SK-N-SH (cell line): ENCODE results near the gene HECW1. TPM values are rescaled to one million over a fixed set of nuclear protein-coding genes. Genes with fewer than 3 reads are reported as not detected.

Source experiments
- CTCF ChIA-PET: fragments of 300-600, 350-600 bp; formaldehyde crosslinking; extraction: SDS; loops from one replicate; lab custom pipeline; 2021; lab: Yijun Ruan, JAX
- POLR2A ChIA-PET: fragments of 350-600 bp; sonication (Branson Sonifier 250); formaldehyde crosslinking; extraction: SDS; loops from one replicate; lab custom pipeline; 2020; ENCODE audit warnings: antibody characterized with exemption, inconsistent platforms; lab: Yijun Ruan, JAX
- DNase-seq: peaks from one replicate; pipeline ENCODE4 v3.0.0; 2012
- H2AFZ ChIP-seq: fragments of 200-600 bp; sonication (generic); 2 replicates; pipeline ENCODE4 v1.8.1; 2016; ENCODE audit warnings: antibody characterized with exemption, mild to moderate bottlenecking, low read depth
- H3F3A ChIP-seq: fragments of 200-600 bp; sonication (generic); replicated peaks from 2 replicates; pipeline ENCODE3; 2016; ENCODE audit warnings: antibody characterized with exemption, mild to moderate bottlenecking; ENCODE audit not compliant: insufficient read depth
- H3K27ac ChIP-seq, 2 experiments: fragments of 200-500 bp in 1 of 2; fragments of 200-600 bp in 1 of 2; sonication (Bioruptor generic) in 1 of 2; sonication (generic), shearing (Covaris generic) in 1 of 2; 2 replicates each; pipeline versions ENCODE4 v1.5.1 to v1.6.1; 2014 to 2016; ENCODE audit warnings: low read depth in 2 of 2, inconsistent platforms in 1 of 2, low read length in 1 of 2, mild to moderate bottlenecking in 1 of 2, mixed read lengths in 1 of 2
- H3K27me3 ChIP-seq: fragments of 200-600 bp; sonication (generic), shearing (Covaris generic); 2 replicates; pipeline ENCODE4 v1.6.1; 2016; ENCODE audit warnings: mixed run types; ENCODE audit not compliant: insufficient read depth
- H3K36me3 ChIP-seq, 2 experiments: fragments of 200-500 bp in 1 of 2; fragments of 200-600 bp in 1 of 2; sonication (Bioruptor generic) in 1 of 2; sonication (generic) in 1 of 2; replicated peaks in 1 of 2; 2 replicates each; pipeline versions ENCODE3 to v1.5.1; 2014 to 2016; ENCODE audit warnings: low read length in 1 of 2, mild to moderate bottlenecking in 1 of 2; ENCODE audit not compliant: insufficient read depth in 2 of 2, control insufficient read depth in 1 of 2
- H3K4me1 ChIP-seq, 2 experiments: fragments of 200-500 bp in 1 of 2; fragments of 200-600 bp in 1 of 2; sonication (Bioruptor generic) in 1 of 2; sonication (generic), shearing (Covaris generic) in 1 of 2; 2 replicates each; pipeline versions ENCODE4 v1.5.1 to v1.6.1; 2014 to 2016; ENCODE audit warnings: low read depth in 1 of 2, low read length in 1 of 2, mixed run types in 1 of 2; ENCODE audit not compliant: insufficient read depth in 2 of 2, control insufficient read depth in 1 of 2
- H3K4me2 ChIP-seq: fragments of 200-600 bp; sonication (generic), shearing (Covaris generic); 2 replicates; pipeline ENCODE4 v1.6.1; 2017; ENCODE audit warnings: mixed run types
- H3K4me3 ChIP-seq, 2 experiments: fragments of 200-500 bp in 1 of 2; fragments of 200-600 bp in 1 of 2; sonication (Bioruptor generic) in 1 of 2; sonication (generic), shearing (Covaris generic) in 1 of 2; 2 replicates each; pipeline versions ENCODE4 v1.5.1 to v1.8.1; 2014 to 2016; ENCODE audit warnings: low read depth in 2 of 2, inconsistent platforms in 1 of 2, low read length in 1 of 2, mild to moderate bottlenecking in 1 of 2, mixed read lengths in 1 of 2, moderate library complexity in 1 of 2
- H3K79me2 ChIP-seq: fragments of 200-600 bp; sonication (generic); 2 replicates; pipeline ENCODE4 v1.8.1; 2017; ENCODE audit warnings: mild to moderate bottlenecking; ENCODE audit not compliant: insufficient read depth
- H3K9ac ChIP-seq: fragments of 200-600 bp; sonication (generic); 2 replicates; pipeline ENCODE4 v1.6.1; 2017; ENCODE audit warnings: mixed run types
- H3K9me2 ChIP-seq: fragments of 200-600 bp; sonication (generic); 2 replicates; pipeline ENCODE4 v1.6.1; 2017; ENCODE audit warnings: mixed run types
- H3K9me3 ChIP-seq: fragments of 200-600 bp; sonication (generic); 2 replicates; pipeline ENCODE4 v1.6.1; 2017; ENCODE audit warnings: mixed run types, mild to moderate bottlenecking, moderate library complexity
- H4K20me1 ChIP-seq: fragments of 200-600 bp; sonication (generic); 2 replicates; pipeline ENCODE4 v1.6.1; 2017; ENCODE audit warnings: mild to moderate bottlenecking, mixed run types; ENCODE audit not compliant: insufficient read depth
- CHD2 ChIP-seq: fragments of 150-350 bp; IDR thresholded peaks from 2 replicates; pipeline ENCODE4 v1.6.1; 2018; ENCODE audit warnings: low read length; ENCODE audit not compliant: partially characterized antibody
- ELF1 ChIP-seq: IDR thresholded peaks from 2 replicates; pipeline ENCODE4 v1.4.0; 2012
- EP300 ChIP-seq, 2 experiments: IDR thresholded peaks; 2 replicates each; pipeline versions ENCODE4 v1.4.0 to v1.6.1; 2012; ENCODE audit warnings: borderline replicate concordance in 1 of 2, low read depth in 1 of 2, low read length in 1 of 2
- FOXJ3 ChIP-seq: sonication (generic); formaldehyde crosslinking; IDR thresholded peaks from 2 replicates; pipeline ENCODE4 v1.5.1; 2020; ENCODE audit warnings: mild to moderate bottlenecking, missing genetic modification reagents
- FOXM1 ChIP-seq: IDR thresholded peaks from 2 replicates; pipeline ENCODE4 v1.4.0; 2012; ENCODE audit warnings: low read depth, mild to moderate bottlenecking
- GATA2 ChIP-seq: sonication (generic); formaldehyde crosslinking; IDR thresholded peaks from 2 replicates; pipeline ENCODE4 v1.5.0; 2020; ENCODE audit warnings: mild to moderate bottlenecking, missing genetic modification reagents
- JUND ChIP-seq: IDR thresholded peaks from 2 replicates; pipeline ENCODE4 v1.4.0; 2012
- MXI1 ChIP-seq: IDR thresholded peaks from 2 replicates; pipeline ENCODE4 v1.6.1; 2012; ENCODE audit warnings: mild to moderate bottlenecking, low read depth, low read length, improper control_type of control experiment
- NFIC ChIP-seq: IDR thresholded peaks from 2 replicates; pipeline ENCODE4 v1.4.0; 2012; ENCODE audit warnings: borderline replicate concordance
- NRF1 ChIP-seq: IDR thresholded peaks from 2 replicates; pipeline ENCODE4 v1.6.1; 2012; ENCODE audit warnings: low read depth, mild to moderate bottlenecking, low read length
- RAD21 ChIP-seq: IDR thresholded peaks from 2 replicates; pipeline ENCODE4 v1.6.1; 2012; ENCODE audit warnings: mild to moderate bottlenecking, low read length
- REST ChIP-seq: IDR thresholded peaks from 2 replicates; pipeline ENCODE4 v1.6.1; 2012; ENCODE audit warnings: mild to moderate bottlenecking, low read depth, low read length, moderate library complexity
- RFX5 ChIP-seq: IDR thresholded peaks from 2 replicates; pipeline ENCODE4 v1.6.1; 2012; ENCODE audit warnings: mild to moderate bottlenecking, improper control_type of control experiment, low read length
- SMC3 ChIP-seq: IDR thresholded peaks from 2 replicates; pipeline ENCODE4 v1.6.1; 2012; ENCODE audit warnings: low read depth, low read length, improper control_type of control experiment
- TCF12 ChIP-seq: IDR thresholded peaks from 2 replicates; pipeline ENCODE4 v1.4.0; 2012
- TEAD4 ChIP-seq: IDR thresholded peaks from 2 replicates; pipeline ENCODE4 v1.4.0; 2012; ENCODE audit warnings: mild to moderate bottlenecking, borderline replicate concordance; ENCODE audit not compliant: insufficient read depth
- USF2 ChIP-seq: fragments of 150-350 bp; IDR thresholded peaks from 2 replicates; pipeline ENCODE4 v1.6.1; 2017; ENCODE audit warnings: antibody characterized with exemption, low read length, low read depth, borderline replicate concordance
- YY1 ChIP-seq: IDR thresholded peaks from 2 replicates; pipeline ENCODE4 v1.4.0; 2012; ENCODE audit warnings: low read depth, mild to moderate bottlenecking
- WGBS: methylation state at CpG from one replicate; pipeline ENCODE4 v1.1.6; 2017; ENCODE audit warnings: low lambda C conversion rate; 5-methylcytosine and 5-hydroxymethylcytosine counted together
- polyA plus RNA-seq, 3 experiments: library from polyadenylated mRNA; depleted of rRNA; stranded (reverse); fragments of >200 nt; gene quantifications; 2 replicates each; pipeline ENCODE4 v1.2.3, GENCODE V29; 2012
- TF ChIP-seq, protein P1 (sequence below): IDR thresholded peaks from 2 replicates; pipeline ENCODE4; 2012
- TF ChIP-seq, protein P2 (sequence below): fragments of 150-350 bp; IDR thresholded peaks from 2 replicates; pipeline ENCODE4 v1.6.1; 2016; ENCODE audit warnings: mild to moderate bottlenecking, low read depth, low read length

HECW1 gene
- polyA plus RNA-seq, 1 of the 3 experiments (the other 2 are of a cell fraction): not detected

GRCh38 chr7:43196379-43196778 lies 83.9 kb downstream of the HECW1 start:
- no peaks in the 10 kb centered on the region for H3K9me3 ChIP-seq
- no peaks in the 10 kb centered on the region for H4K20me1 ChIP-seq
- H3K4me3 ChIP-seq: no peak overlapping the region
- no peaks in the 10 kb centered on the region for H3K79me2 ChIP-seq
- no peaks in the 10 kb centered on the region for H3F3A ChIP-seq
- 5% methylated on average over 5 of the region's 5 CpGs for WGBS
- H3K9ac ChIP-seq: no peak overlapping the region
- H3K4me1 ChIP-seq: peaks cover 0 to 13% of the 10 kb centered on the region in 2 experiments; a peak in 1 of 4 replicates
- no peak for DNase-seq
- CTCF ChIA-PET: interaction anchor here (1.5 kb wide), 1 partner anchor 12 kb away, joined by 3 read pairs; no protein-coding TSS in a partner anchor
- H2AFZ ChIP-seq: no peak overlapping the region
- no peaks in the 10 kb centered on the region for H3K36me3 ChIP-seq
- peaks cover 49% of the 10 kb centered on the region for H3K27me3 ChIP-seq
- no peak overlapping the region for H3K4me2 ChIP-seq
- TF ChIP-seq RAD21 (no peak), NRF1 (no peak), SMC3 (no peak), FOXJ3 (no peak), USF2 (no peak), FOXM1 (no peak), TEAD4 (no peak), RFX5 (no peak), JUND (no peak), NFIC (no peak), TCF12 (no peak), REST (no peak), CHD2 (no peak), EP300 (IDR thresholded peaks at IDR 0.05; ENCODE audit: borderline replicate concordance in 1 of 2, low read depth in 1 of 2, low read length in 1 of 2) (no peak), ELF1 (no peak), YY1 (no peak), GATA2 (CRISPR knock-in tag) (no peak), MXI1 (no peak)
- TF ChIP-seq, protein P1, sequence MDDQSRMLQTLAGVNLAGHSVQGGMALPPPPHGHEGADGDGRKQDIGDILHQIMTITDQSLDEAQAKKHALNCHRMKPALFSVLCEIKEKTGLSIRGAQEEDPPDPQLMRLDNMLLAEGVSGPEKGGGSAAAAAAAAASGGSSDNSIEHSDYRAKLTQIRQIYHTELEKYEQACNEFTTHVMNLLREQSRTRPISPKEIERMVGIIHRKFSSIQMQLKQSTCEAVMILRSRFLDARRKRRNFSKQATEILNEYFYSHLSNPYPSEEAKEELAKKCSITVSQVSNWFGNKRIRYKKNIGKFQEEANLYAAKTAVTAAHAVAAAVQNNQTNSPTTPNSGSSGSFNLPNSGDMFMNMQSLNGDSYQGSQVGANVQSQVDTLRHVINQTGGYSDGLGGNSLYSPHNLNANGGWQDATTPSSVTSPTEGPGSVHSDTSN: no peak
- TF ChIP-seq, protein P2, sequence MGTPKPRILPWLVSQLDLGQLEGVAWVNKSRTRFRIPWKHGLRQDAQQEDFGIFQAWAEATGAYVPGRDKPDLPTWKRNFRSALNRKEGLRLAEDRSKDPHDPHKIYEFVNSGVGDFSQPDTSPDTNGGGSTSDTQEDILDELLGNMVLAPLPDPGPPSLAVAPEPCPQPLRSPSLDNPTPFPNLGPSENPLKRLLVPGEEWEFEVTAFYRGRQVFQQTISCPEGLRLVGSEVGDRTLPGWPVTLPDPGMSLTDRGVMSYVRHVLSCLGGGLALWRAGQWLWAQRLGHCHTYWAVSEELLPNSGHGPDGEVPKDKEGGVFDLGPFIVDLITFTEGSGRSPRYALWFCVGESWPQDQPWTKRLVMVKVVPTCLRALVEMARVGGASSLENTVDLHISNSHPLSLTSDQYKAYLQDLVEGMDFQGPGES: no peak
- TF ChIP-seq, all 33 proteins: peak for 0
- no peaks in the 10 kb centered on the region for H3K9me2 ChIP-seq
- POLR2A ChIA-PET: no interaction called here
- no peak overlapping the region for H3K27ac ChIP-seq
